NCI-H510A (cell line): ENCODE results near the gene HDAC4.
"Not testable (repeated sequence)": the region's sequence is repeated elsewhere in the genome, so short reads cannot be mapped to it uniquely, and the experiment has no call there.

Source experiments
- DNase-seq: peaks from one replicate; lab custom pipeline; 2025; lab: John Stamatoyannopoulos, UW

Gene HDAC4

DNA sequence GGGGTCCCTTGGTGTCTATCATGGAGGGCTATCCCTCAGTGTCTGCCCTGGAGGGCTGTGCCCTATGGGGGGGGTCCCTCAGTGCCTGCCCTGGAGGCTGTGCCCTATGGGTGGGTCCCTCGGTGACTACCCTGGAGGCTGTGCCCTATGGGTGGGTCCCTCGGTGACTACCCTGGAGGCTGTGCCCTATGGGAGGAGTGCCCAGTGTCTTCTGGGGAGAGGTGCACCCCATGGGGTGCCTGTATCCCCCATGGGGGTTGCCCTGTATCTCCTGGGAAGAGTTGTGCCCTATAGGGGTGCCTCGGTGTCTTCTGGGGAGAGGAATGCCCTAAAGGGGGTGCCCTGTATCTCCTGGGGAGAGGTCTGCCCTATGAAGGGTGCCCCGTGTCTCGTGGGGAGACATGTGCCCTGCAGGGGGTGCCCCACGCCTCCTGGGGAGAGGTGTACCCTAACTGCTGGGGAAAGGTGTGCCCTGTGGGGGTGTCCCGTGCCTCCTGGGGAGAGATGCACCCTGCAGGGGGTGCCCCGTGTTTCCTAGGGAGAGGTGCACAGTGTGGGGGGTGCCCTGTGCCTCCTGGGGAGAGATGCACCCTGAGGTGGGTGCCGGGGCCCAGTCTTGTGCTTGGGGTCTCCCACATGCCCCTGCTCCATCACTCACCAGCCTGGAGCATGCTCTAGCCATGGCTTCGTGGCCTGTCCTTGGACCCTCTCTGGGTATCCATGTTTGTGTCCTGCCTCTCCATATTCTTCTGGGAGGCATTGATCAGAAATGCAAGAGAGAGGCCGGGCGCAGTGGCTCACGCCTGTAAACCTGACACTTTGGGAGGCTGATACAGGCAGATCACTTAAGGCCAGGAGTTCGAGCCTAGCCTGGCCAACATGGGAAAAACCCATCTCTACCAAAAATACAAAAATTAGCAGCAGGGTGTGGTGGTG lies 215.6 kb downstream of the HDAC4 start:
- no peak for DNase-seq

- DNase-seq = no peak
These were observed 216.6 kb downstream of the HDAC4 start for GRCh38 chr2:239184179-239184578.

GRCh38 chr2:239182981-239183791 lies 217.6 kb downstream of the HDAC4 start:
- DNase-seq = no peak

- DNase-seq = peak; percentile 79
These were observed 218.8 kb downstream of the HDAC4 start for GRCh38 chr2:239181903-239182581.

- DNase-seq = peak; percentile 56
These were observed 219.5 kb downstream of the HDAC4 start for GRCh38 chr2:239181074-239181902.

DNA sequence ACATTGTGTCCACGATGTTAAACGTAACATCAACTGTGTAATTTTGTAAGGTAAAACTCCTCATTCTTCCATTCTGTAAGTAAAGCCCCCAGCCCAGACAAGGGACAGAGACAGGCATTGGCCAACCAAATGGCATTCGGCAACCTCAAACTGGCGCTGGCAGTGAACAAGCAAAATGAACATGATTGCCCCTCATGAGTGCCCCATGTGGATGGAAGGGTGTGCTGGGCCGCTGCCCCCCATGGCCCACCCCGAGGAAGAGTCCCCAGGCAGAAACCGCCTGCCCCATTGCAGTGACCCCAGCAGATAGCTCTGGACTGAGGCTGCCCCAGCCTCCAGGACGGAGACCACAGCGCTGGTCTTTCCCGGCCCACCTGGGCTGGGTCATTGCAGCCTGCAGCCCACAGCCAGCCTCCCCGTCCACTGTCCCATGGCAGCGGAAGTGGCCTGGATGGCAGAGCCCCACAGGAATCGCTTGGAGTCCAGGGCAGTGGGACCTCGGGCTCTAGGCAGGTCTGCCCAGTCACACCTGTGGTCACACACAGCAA lies 220.2 kb downstream of the HDAC4 start:
- DNase-seq = no peak

DNA sequence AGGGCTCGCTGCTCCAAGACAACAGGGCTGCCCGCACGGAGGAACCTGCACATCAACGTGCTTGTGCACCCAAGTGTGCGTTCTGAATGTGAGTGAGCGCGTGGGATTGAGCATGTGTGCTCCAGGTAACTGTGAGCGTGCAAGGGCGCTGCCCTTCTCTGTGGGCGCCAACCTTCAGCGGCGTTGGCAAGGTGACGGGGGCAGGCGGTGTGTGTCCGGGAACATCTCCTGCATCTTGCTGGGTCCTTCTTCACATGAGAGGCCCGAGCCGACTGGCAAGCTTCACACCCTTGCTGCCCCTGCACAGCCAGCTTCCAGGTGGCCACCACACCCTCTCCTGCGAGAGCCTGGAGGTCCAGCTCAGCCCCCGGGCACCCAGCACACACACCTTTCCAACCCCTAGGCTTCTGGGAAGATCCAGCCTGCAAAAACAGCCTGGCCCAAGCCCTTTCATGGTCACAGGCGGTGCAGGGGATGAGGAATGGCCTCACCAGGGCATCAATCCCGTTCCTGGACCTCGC lies 220.9 kb downstream of the HDAC4 start:
- DNase-seq = no peak

DNA sequence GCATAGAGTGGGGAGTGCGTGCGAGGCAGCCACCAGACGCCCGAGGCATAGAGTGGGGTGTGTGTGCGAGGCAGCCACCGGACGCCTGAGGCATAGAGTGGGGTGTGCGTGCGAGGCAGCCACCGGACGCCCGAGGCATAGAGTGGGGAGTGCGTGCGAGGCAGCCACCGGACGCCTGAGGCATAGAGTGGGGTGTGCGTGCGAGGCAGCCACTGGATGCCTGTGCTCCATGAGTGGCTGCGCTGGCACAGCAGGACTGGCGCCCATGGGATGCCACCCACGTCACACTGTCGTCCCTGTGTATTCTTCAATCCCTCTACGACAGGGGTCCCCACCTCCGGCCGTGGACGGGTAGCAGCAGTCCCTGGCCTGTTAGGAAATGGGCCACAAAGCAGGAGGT lies 221.9 kb downstream of the HDAC4 start:
- DNase-seq = no peak

- DNase-seq = no peak
These were observed 222.3 kb downstream of the HDAC4 start for GRCh38 chr2:239178484-239178883.

DNA sequence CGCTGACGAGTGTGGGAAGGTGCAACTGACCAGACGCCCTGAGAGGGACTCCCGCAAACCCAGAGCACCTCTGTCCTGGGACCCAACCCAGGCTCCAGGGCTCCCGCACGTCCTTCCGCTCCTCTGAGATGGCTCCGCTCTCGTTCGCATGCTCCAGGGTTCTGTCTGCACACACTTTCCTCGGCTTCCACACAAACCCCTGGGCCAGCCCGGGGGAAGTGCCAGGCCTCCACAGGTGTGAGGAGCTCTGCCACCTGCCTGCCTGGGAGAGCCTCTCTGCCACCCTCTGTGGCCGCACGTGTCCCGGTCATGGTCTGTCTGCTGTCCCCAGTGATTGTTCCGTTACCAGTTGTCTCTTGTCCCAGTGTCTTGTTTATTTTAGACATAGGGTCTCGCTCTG lies 222.9 kb downstream of the HDAC4 start:
- no peak for DNase-seq

DNA sequence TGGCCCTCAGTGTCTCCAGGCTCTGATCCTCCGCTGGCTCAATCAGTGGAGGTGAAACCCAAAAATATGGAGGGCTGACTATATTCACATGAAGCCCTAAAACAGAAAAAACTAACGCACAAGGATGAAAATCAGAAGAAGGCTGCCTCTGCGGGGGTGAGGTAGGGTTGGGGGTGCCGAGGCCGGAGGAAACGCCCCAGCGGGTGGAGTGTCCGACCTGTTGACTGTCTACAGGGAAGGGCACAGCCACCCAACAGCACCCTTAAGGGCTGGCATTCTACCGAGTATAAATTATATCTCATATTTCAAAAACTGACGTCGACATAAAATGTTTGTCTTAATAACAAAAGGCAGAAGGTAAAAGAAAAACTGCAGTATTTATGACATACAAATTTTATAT lies 223.5 kb downstream of the HDAC4 start:
- DNase-seq = no peak

- DNase-seq = not testable (repeated sequence)
These were observed 224.5 kb downstream of the HDAC4 start for GRCh38 chr2:239176138-239176803.

- no peak for DNase-seq
These were observed 225.6 kb downstream of the HDAC4 start for GRCh38 chr2:239175181-239175580.

GRCh38 chr2:239173301-239173700 lies 227.5 kb downstream of the HDAC4 start:
- no peak for DNase-seq

GRCh38 chr2:239171643-239172042 lies 229.2 kb downstream of the HDAC4 start:
- DNase-seq = no peak

- DNase-seq = no peak
These were observed 231.3 kb downstream of the HDAC4 start for GRCh38 chr2:239169311-239170048.

DNA sequence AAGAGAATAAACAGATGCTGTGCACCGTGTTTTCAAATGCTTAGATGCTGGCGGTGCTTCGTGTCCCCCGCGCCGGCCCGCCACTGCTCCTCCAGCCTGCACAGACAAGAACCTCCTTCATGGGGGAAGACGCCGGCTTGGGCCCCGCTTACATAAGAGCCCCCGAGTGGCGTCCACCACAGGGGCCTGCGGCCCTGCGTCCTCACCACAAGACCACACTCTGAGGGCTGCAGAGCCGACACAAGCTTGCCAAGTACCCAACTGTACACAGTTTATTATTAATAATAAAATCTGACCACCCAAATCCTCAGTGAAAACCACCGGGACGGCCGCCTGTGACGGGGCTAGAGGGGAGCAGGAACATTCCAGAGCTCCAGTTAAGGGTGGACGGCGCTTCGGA lies 232.2 kb downstream of the HDAC4 start:
- no peak for DNase-seq

DNA sequence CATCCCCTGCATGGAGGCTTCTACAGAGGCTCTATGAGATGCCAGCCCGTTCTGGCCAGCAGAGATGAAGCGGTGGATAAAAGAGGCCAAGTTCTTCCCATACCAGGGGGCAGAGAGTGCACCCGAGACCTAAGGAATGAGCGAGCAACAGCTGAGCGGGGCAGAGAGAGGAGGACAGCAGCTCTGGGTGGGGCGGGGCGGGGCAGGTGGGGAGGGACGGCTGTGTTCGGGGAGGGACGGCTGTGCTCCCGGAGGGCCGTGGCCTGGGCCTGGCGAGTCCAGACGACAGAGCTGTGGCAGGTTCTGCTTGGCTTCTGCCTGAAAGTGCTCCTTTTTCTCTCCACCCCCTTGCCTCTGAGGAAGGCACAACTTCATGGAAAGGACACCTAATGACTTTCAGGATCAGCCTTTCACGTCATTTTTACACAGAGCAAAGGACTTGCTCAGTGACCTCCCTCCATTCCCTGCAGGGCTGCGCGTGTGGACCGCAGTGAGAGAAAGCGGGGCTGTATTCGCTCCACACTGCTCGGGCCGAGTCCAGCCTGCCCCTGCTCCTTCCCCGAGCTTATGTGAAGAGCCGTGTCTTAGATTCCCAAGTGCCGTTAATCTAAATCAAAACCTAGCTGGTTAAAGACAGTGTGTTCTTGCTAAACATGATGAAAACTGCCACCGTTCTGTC lies 232.9 kb downstream of the HDAC4 start:
- no peak for DNase-seq

DNA sequence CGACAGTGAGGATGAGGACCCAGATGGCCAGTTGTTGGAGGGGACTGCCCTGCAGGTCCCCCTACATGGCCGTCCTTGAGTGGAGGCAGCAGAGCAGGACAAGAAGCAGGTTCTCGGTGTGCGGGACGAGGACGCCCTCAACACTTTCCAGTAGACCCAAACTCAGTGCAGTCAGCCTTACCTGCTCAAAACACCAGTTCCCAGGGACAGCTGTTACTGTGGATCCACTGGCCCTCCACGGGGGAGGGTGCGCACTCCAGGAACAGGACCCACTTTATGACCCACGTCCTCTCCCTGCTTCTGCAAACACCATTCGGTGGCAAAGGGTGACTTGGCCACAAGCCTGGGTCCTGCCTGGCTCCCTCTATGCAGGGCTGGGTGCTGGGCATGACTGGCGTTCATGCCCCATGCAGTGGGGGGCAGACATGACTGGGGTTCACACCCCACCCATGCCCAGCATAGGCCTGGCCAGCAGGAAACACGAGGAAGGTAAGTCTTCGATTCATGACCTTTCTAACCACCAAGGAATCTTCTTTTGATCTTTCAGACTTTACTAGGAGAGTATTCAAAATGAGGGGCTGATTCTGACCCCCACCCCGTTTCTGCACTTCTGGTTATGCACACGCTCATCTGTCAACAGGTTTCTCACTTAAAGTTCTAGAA lies 233.7 kb downstream of the HDAC4 start:
- DNase-seq = no peak
